ENCODE measurements around the gene NPTN. TPM values are rescaled to one million over a fixed set of nuclear protein-coding genes. Genes with fewer than 3 reads are reported as not detected.

Gene NPTN
- polyA plus RNA-seq, 1 donor, result 327 TPM

- WGBS (ENCODE audit: insufficient coverage, low lambda C conversion rate), result no CpG with 5 or more reads among the region's 1 CpG
- Histone ChIP-seq H3K4me3 (ENCODE audit: low read length) (no peak overlapping the region), H3K36me3 (ENCODE audit: control insufficient read depth, insufficient read depth, low read length) (no peaks in the 10 kb centered on the region), H3K27ac (ENCODE audit: low read length) (peak overlapping the region; percentile 63), H3K4me1 (ENCODE audit: control insufficient read depth, insufficient read depth, low read length) (peaks cover 48% of the 10 kb centered on the region), H3K27me3 (ENCODE audit: control insufficient read depth, insufficient read depth, low read length) (no peaks in the 10 kb centered on the region), H3K9me3 (ENCODE audit: control insufficient read depth, low read depth, low read length) (no peaks in the 10 kb centered on the region)
- DNase-seq, result peak in 1 of 2 donors; percentile 24
Observed at GRCh38 chr15:73602446-73602843, 30.7 kb downstream of the NPTN start.

GRCh38 chr15:73601451-73602445 lies 31.4 kb downstream of the NPTN start:
- H3K27ac ChIP-seq (ENCODE audit: low read length), result peak overlapping the region; percentile 63
- peak; percentile 63 to 76 for DNase-seq
- whole genome bisulfite sequencing (ENCODE audit: insufficient coverage, low lambda C conversion rate), result 15% methylated on average over 2 of the region's 7 CpGs
- peaks cover 3% of the 10 kb centered on the region for H3K36me3 ChIP-seq (ENCODE audit: control insufficient read depth, insufficient read depth, low read length)
- no peak overlapping the region for H3K4me3 ChIP-seq (ENCODE audit: low read length)
- peaks cover 48% of the 10 kb centered on the region for H3K4me1 ChIP-seq (ENCODE audit: control insufficient read depth, insufficient read depth, low read length)
- H3K9me3 ChIP-seq (ENCODE audit: control insufficient read depth, low read depth, low read length), result no peaks in the 10 kb centered on the region
- H3K27me3 ChIP-seq (ENCODE audit: control insufficient read depth, insufficient read depth, low read length), result no peaks in the 10 kb centered on the region

GRCh38 chr15:73600413-73601335 lies 32.5 kb downstream of the NPTN start:
- peaks cover 6% of the 10 kb centered on the region for H3K36me3 ChIP-seq (ENCODE audit: control insufficient read depth, insufficient read depth, low read length)
- no peak overlapping the region for H3K4me3 ChIP-seq (ENCODE audit: low read length)
- H3K27ac ChIP-seq (ENCODE audit: low read length), result peak overlapping the region; percentile 63
- peaks cover 52% of the 10 kb centered on the region for H3K4me1 ChIP-seq (ENCODE audit: control insufficient read depth, insufficient read depth, low read length)
- no peaks in the 10 kb centered on the region for H3K9me3 ChIP-seq (ENCODE audit: control insufficient read depth, low read depth, low read length)
- peak; percentile 68 to 76 for DNase-seq
- no peaks in the 10 kb centered on the region for H3K27me3 ChIP-seq (ENCODE audit: control insufficient read depth, insufficient read depth, low read length)
- 51% methylated on average over 2 of the region's 5 CpGs for WGBS (ENCODE audit: insufficient coverage, low lambda C conversion rate)

GRCh38 chr15:73599934-73600333 lies 33.3 kb downstream of the NPTN start:
- peak in 1 of 2 donors; percentile 44 for DNase-seq
- H3K4me3 ChIP-seq (ENCODE audit: low read length), result no peak overlapping the region
- no peaks in the 10 kb centered on the region for H3K9me3 ChIP-seq (ENCODE audit: control insufficient read depth, low read depth, low read length)
- H3K27me3 ChIP-seq (ENCODE audit: control insufficient read depth, insufficient read depth, low read length), result no peaks in the 10 kb centered on the region
- WGBS (ENCODE audit: insufficient coverage, low lambda C conversion rate), result no CpG with 5 or more reads among the region's 1 CpG
- peaks cover 55% of the 10 kb centered on the region for H3K4me1 ChIP-seq (ENCODE audit: control insufficient read depth, insufficient read depth, low read length)
- peaks cover 6% of the 10 kb centered on the region for H3K36me3 ChIP-seq (ENCODE audit: control insufficient read depth, insufficient read depth, low read length)
- peak overlapping the region; percentile 19 for H3K27ac ChIP-seq (ENCODE audit: low read length)

GRCh38 chr15:73598530-73599160 lies 34.5 kb downstream of the NPTN start:
- no peak overlapping the region for H3K27ac ChIP-seq (ENCODE audit: low read length)
- no peaks in the 10 kb centered on the region for H3K9me3 ChIP-seq (ENCODE audit: control insufficient read depth, low read depth, low read length)
- H3K4me1 ChIP-seq (ENCODE audit: control insufficient read depth, insufficient read depth, low read length), result peaks cover 63% of the 10 kb centered on the region
- no CpG with 5 or more reads among the region's 3 CpGs for WGBS (ENCODE audit: insufficient coverage, low lambda C conversion rate)
- DNase-seq, result no peak
- no peaks in the 10 kb centered on the region for H3K27me3 ChIP-seq (ENCODE audit: control insufficient read depth, insufficient read depth, low read length)
- peaks cover 6% of the 10 kb centered on the region for H3K36me3 ChIP-seq (ENCODE audit: control insufficient read depth, insufficient read depth, low read length)
- no peak overlapping the region for H3K4me3 ChIP-seq (ENCODE audit: low read length)

GRCh38 chr15:73597036-73597638 lies 36.1 kb downstream of the NPTN start:
- no peak overlapping the region for H3K4me3 ChIP-seq (ENCODE audit: low read length)
- peaks cover 52% of the 10 kb centered on the region for H3K4me1 ChIP-seq (ENCODE audit: control insufficient read depth, insufficient read depth, low read length)
- no peak overlapping the region for H3K27ac ChIP-seq (ENCODE audit: low read length)
- no peaks in the 10 kb centered on the region for H3K9me3 ChIP-seq (ENCODE audit: control insufficient read depth, low read depth, low read length)
- no CpG with 5 or more reads among the region's 21 CpGs for WGBS (ENCODE audit: insufficient coverage, low lambda C conversion rate)
- no peaks in the 10 kb centered on the region for H3K27me3 ChIP-seq (ENCODE audit: control insufficient read depth, insufficient read depth, low read length)
- DNase-seq, result no peak
- H3K36me3 ChIP-seq (ENCODE audit: control insufficient read depth, insufficient read depth, low read length), result peaks cover 10% of the 10 kb centered on the region

- Histone ChIP-seq H3K27ac (ENCODE audit: low read length) (no peak overlapping the region), H3K27me3 (ENCODE audit: control insufficient read depth, insufficient read depth, low read length) (no peaks in the 10 kb centered on the region), H3K36me3 (ENCODE audit: control insufficient read depth, insufficient read depth, low read length) (peaks cover 19% of the 10 kb centered on the region), H3K4me1 (ENCODE audit: control insufficient read depth, insufficient read depth, low read length) (peaks cover 42% of the 10 kb centered on the region), H3K4me3 (ENCODE audit: low read length) (no peak overlapping the region), H3K9me3 (ENCODE audit: control insufficient read depth, low read depth, low read length) (no peaks in the 10 kb centered on the region)
- no peak for DNase-seq
- 0% methylated on average over 1 of the region's 1 CpG for WGBS (ENCODE audit: insufficient coverage, low lambda C conversion rate)
Observed at GRCh38 chr15:73596174-73596573, 37.0 kb downstream of the NPTN start.

- 88% methylated on average over 1 of the region's 2 CpGs for WGBS (ENCODE audit: insufficient coverage, low lambda C conversion rate)
- Histone ChIP-seq H3K4me1 (ENCODE audit: control insufficient read depth, insufficient read depth, low read length) (peaks cover 36% of the 10 kb centered on the region), H3K36me3 (ENCODE audit: control insufficient read depth, insufficient read depth, low read length) (peaks cover 37% of the 10 kb centered on the region), H3K9me3 (ENCODE audit: control insufficient read depth, low read depth, low read length) (no peaks in the 10 kb centered on the region), H3K4me3 (ENCODE audit: low read length) (no peak overlapping the region), H3K27ac (ENCODE audit: low read length) (no peak overlapping the region), H3K27me3 (ENCODE audit: control insufficient read depth, insufficient read depth, low read length) (no peaks in the 10 kb centered on the region)
- DNase-seq, result no peak
Observed at GRCh38 chr15:73594109-73594508, 39.1 kb downstream of the NPTN start.

GRCh38 chr15:73593304-73594074 lies 39.7 kb downstream of the NPTN start:
- Histone ChIP-seq H3K4me1 (ENCODE audit: control insufficient read depth, insufficient read depth, low read length) (peaks cover 36% of the 10 kb centered on the region), H3K27ac (ENCODE audit: low read length) (peak overlapping the region; percentile 4), H3K36me3 (ENCODE audit: control insufficient read depth, insufficient read depth, low read length) (peaks cover 43% of the 10 kb centered on the region), H3K4me3 (ENCODE audit: low read length) (no peak overlapping the region), H3K9me3 (ENCODE audit: control insufficient read depth, low read depth, low read length) (no peaks in the 10 kb centered on the region), H3K27me3 (ENCODE audit: control insufficient read depth, insufficient read depth, low read length) (no peaks in the 10 kb centered on the region)
- peak; percentile 44 to 47 for DNase-seq
- 70% methylated on average over 2 of the region's 9 CpGs for WGBS (ENCODE audit: insufficient coverage, low lambda C conversion rate)
